ENCODE measurements around the gene LNX1.

- TF ChIP-seq ARID2 (IDR thresholded peaks at IDR 0.05): no peak
- TF ChIP-seq SIX5 (IDR thresholded peaks at IDR 0.05; ENCODE audit: borderline replicate concordance in 1 of 2, insufficient read depth in 1 of 2, low read depth in 1 of 2, low read length in 2 of 2): no peak
- TF ChIP-seq ZNF830 (CRISPR knock-in tag; IDR thresholded peaks at IDR 0.05): no peak
- TF ChIP-seq E2F5 (CRISPR knock-in tag; IDR thresholded peaks at IDR 0.05): no peak
- no peak for TF ChIP-seq KLF10 (CRISPR knock-in tag; IDR thresholded peaks at IDR 0.05)
Measured at GRCh38 chr4:53551958-53552357, 39.3 kb downstream of the LNX1 start.
